OCI-LY3 (cell line): ENCODE measurements around the gene ERCC8.
"Not testable (repeated sequence)": the region's sequence is repeated elsewhere in the genome, so short reads cannot be mapped to it uniquely, and the experiment has no call there.

ENCODE experiments used
- H2AFZ ChIP-seq: fragments of 200-600, 300-600 bp; shearing (Covaris generic); 2 replicates; pipeline ENCODE4 v1.6.0; 2014; ENCODE audit warnings: antibody characterized with exemption, low read depth, low read length
- H3K27ac ChIP-seq: fragments of 200-600, 300-600 bp; sonication (generic); 2 replicates; pipeline ENCODE4 v1.5.1; 2014; ENCODE audit warnings: mild to moderate bottlenecking, low read length, moderate library complexity, mixed read lengths
- H3K27me3 ChIP-seq: fragments of 200-600, 300-600 bp; sonication (generic); 2 replicates; pipeline ENCODE4 v1.6.1; 2014; ENCODE audit warnings: low read depth, low read length, mixed read lengths
- H3K36me3 ChIP-seq: fragments of 200-600, 300-600 bp; sonication (generic); replicated peaks from 2 replicates; pipeline ENCODE3; 2014; ENCODE audit warnings: low read depth, low read length, mixed read lengths
- H3K4me1 ChIP-seq: fragments of 300-600, 200-600 bp; sonication (generic); 2 replicates; pipeline ENCODE4 v1.6.1; 2014; ENCODE audit warnings: low read length, mixed read lengths
- H3K4me2 ChIP-seq: fragments of 200-600, 300-600 bp; sonication (generic); 2 replicates; pipeline ENCODE4 v1.6.1; 2014; ENCODE audit warnings: low read length, mixed read lengths
- H3K4me3 ChIP-seq: fragments of 300-600, 200-600 bp; sonication (generic); 2 replicates; pipeline ENCODE4 v1.5.1; 2014; ENCODE audit warnings: antibody characterized with exemption, mild to moderate bottlenecking, low read length, moderate library complexity
- H3K79me2 ChIP-seq: fragments of 300-600, 200-600 bp; shearing (Covaris generic); 2 replicates; pipeline ENCODE4 v1.6.1; 2014; ENCODE audit warnings: mild to moderate bottlenecking, low read length, mixed read lengths
- H3K9ac ChIP-seq: fragments of 300-600, 200-600 bp; shearing (Covaris generic); 2 replicates; pipeline ENCODE4 v1.6.0; 2014; ENCODE audit warnings: mild to moderate bottlenecking, low read length, moderate library complexity
- H3K9me3 ChIP-seq: fragments of 200-600, 300-600 bp; shearing (Covaris generic); 2 replicates; pipeline ENCODE4 v1.6.1; 2014; ENCODE audit warnings: low read length, mixed read lengths; ENCODE audit not compliant: insufficient read depth
- H4K20me1 ChIP-seq: fragments of 200-600, 300-600 bp; sonication (generic); 2 replicates; pipeline ENCODE4 v1.6.1; 2016; ENCODE audit warnings: low read length, mixed read lengths; ENCODE audit not compliant: insufficient read depth
- EZH2phosphoT487 ChIP-seq: fragments of 200-600 bp; shearing (Covaris generic); IDR thresholded peaks from 2 replicates; pipeline ENCODE4 v1.6.1; 2018; ENCODE audit warnings: antibody characterized with exemption, mixed run types, low read depth
- TF ChIP-seq, protein P1 (sequence below): fragments of 200-600, 300-600 bp; sonication (generic); IDR thresholded peaks from 2 replicates; pipeline ENCODE4 v1.5.1; 2014; ENCODE audit warnings: antibody characterized with exemption, low read length, low read depth

Gene ERCC8

DNA sequence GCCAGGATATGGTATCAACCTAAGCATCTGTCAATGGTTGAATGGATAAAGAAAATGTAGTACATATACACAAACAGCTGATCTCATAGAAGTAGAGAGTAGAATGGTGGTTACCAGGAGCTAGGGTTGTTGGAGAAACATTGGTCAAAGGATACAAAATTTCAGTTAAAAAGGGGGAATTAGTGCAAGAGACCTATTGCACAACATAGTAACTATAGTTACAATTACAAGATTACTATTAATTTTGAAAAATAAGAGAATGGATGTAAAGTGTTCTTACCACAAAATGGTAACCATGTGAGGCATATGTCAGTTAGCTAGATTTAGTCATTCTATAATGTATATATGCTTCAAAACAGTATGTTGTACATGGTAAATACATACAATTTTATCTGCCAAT lies 72.0 kb downstream of the ERCC8 start:
- no peaks in the 10 kb centered on the region for H3K27me3 ChIP-seq
- H2AFZ ChIP-seq: no peak overlapping the region
- no peaks in the 10 kb centered on the region for H4K20me1 ChIP-seq
- H3K9ac ChIP-seq: no peak overlapping the region
- H3K4me1 ChIP-seq: no peaks in the 10 kb centered on the region
- H3K79me2 ChIP-seq: no peaks in the 10 kb centered on the region
- H3K36me3 ChIP-seq: no peaks in the 10 kb centered on the region
- TF ChIP-seq, protein P1, sequence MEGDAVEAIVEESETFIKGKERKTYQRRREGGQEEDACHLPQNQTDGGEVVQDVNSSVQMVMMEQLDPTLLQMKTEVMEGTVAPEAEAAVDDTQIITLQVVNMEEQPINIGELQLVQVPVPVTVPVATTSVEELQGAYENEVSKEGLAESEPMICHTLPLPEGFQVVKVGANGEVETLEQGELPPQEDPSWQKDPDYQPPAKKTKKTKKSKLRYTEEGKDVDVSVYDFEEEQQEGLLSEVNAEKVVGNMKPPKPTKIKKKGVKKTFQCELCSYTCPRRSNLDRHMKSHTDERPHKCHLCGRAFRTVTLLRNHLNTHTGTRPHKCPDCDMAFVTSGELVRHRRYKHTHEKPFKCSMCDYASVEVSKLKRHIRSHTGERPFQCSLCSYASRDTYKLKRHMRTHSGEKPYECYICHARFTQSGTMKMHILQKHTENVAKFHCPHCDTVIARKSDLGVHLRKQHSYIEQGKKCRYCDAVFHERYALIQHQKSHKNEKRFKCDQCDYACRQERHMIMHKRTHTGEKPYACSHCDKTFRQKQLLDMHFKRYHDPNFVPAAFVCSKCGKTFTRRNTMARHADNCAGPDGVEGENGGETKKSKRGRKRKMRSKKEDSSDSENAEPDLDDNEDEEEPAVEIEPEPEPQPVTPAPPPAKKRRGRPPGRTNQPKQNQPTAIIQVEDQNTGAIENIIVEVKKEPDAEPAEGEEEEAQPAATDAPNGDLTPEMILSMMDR: no peak
- TF ChIP-seq EZH2phosphoT487: no peak
- H3K27ac ChIP-seq: no peak overlapping the region
- no peak overlapping the region for H3K4me2 ChIP-seq
- no peak overlapping the region for H3K4me3 ChIP-seq
- 0 out of 2 replicates have a peak, but pooled peaks cover 3% of the 10 kb centered on the region for H3K9me3 ChIP-seq

DNA sequence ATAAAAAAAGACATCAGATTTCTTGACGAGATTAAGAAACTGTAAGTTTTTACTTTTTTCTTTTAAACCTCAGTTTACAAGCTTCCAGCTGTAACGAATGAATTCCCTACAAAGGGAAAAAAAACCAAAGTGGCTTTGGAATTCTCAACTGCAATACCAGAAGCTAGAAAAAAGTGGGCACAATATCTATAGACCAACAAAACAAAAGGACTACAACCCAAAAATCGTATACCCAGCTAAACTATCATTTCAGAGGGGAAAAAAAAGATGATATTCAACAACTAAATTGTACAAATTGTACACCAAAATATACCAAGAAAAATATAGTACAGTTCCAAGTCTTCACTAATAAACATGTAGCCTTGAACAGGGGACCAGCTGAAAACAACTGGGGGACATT lies 74.0 kb downstream of the ERCC8 start:
- Histone ChIP-seq H3K4me1 (no peaks in the 10 kb centered on the region), H3K9me3 (0 out of 2 replicates have a peak, but pooled peaks cover 3% of the 10 kb centered on the region), H3K9ac (no peak overlapping the region), H3K4me3 (no peak overlapping the region), H3K4me2 (no peak overlapping the region), H3K36me3 (no peaks in the 10 kb centered on the region), H3K27ac (no peak overlapping the region), H3K27me3 (no peaks in the 10 kb centered on the region), H3K79me2 (no peaks in the 10 kb centered on the region), H2AFZ (no peak overlapping the region), H4K20me1 (no peaks in the 10 kb centered on the region)
- no peak for TF ChIP-seq EZH2phosphoT487
- TF ChIP-seq, protein P1: no peak

DNA sequence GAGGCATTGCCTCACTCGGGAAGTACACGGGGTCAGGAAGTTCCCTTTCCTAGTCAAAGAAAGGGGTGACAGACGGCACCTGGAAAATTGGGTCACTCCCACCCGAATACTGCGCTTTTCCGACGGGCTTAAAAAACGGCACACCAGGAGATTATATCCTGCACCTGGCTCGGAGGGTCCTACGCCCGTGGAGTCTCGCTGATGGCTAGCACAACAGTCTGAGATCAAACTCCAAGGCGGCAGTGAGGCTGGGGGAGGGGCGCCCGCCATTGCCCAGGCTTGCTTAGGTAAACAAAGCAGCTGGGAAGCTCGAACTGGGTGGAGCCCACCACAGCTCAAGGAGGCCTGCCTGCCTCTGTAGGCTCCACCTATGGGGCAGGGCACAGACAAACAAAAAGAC lies 84.3 kb downstream of the ERCC8 start:
- not testable (repeated sequence) for H3K9ac ChIP-seq, H2AFZ ChIP-seq, H3K4me2 ChIP-seq, H3K27me3 ChIP-seq, H3K36me3 ChIP-seq, H3K4me3 ChIP-seq, H3K9me3 ChIP-seq, H3K79me2 ChIP-seq, H3K4me1 ChIP-seq, H3K27ac ChIP-seq, H4K20me1 ChIP-seq

DNA sequence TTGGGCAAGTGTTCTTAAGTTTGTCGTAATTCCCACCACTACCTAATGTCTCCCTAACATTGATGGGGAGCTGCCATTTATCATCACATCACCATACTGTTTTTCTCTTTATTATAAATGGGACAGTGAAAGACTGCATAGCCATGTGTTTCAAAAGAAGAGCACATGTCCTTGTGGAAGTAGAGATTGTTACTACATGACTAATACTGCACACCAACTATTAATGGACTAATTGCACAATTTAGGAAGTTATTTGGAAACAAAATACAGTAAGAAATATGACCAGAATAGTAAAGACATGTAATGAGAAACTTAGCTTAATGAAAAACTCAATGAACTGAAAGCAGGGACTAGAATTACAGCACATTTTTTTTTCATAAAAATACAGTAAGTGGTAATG lies 88.8 kb downstream of the ERCC8 start:
- Histone ChIP-seq H3K4me3 (no peak overlapping the region), H2AFZ (no peak overlapping the region), H3K27me3 (no peaks in the 10 kb centered on the region), H3K4me2 (no peak overlapping the region), H3K4me1 (peaks cover 12% of the 10 kb centered on the region), H3K27ac (no peak overlapping the region), H3K79me2 (no peaks in the 10 kb centered on the region), H3K9me3 (no peaks in the 10 kb centered on the region), H4K20me1 (no peaks in the 10 kb centered on the region), H3K36me3 (no peaks in the 10 kb centered on the region), H3K9ac (no peak overlapping the region)
- TF ChIP-seq EZH2phosphoT487: no peak
- TF ChIP-seq, protein P1: no peak

DNA sequence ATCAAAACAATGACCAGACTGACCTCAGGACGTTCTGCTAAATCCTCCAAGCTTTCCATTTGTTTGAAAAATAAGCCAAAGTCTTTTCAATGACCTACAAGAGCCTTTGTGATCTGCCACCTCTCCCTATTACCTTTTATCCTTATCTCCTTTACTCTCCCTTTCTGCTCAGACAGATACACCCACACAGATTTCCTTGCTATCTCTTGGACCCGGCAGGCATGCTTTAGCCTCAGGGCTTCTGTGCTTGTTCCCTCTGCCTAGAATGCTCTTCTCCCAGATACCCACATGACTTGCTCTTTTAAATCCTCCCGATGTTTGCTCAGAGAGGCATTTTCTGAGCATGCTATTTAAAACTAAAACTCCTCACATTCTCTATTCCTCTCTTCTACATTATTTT lies 91.9 kb downstream of the ERCC8 start:
- Histone ChIP-seq H3K4me3 (no peak overlapping the region), H3K27ac (no peak overlapping the region), H3K4me1 (peaks cover 14% of the 10 kb centered on the region), H3K36me3 (no peaks in the 10 kb centered on the region), H3K9me3 (no peaks in the 10 kb centered on the region), H2AFZ (no peak overlapping the region), H3K4me2 (no peak overlapping the region), H3K79me2 (no peaks in the 10 kb centered on the region), H3K27me3 (no peaks in the 10 kb centered on the region), H3K9ac (no peak overlapping the region), H4K20me1 (no peaks in the 10 kb centered on the region)
- TF ChIP-seq, protein P1: no peak
